GM12874 (cell line): ENCODE results near the gene PITPNM3.

ENCODE experiments used
- CTCF ChIP-seq: IDR thresholded peaks from 2 replicates; pipeline ENCODE4 v1.5.1; 2011; ENCODE audit warnings: low read depth, mild to moderate bottlenecking, control low read depth, low read length, moderate library complexity; ENCODE audit not compliant: insufficient read depth

Gene PITPNM3

GRCh38 chr17:6523809-6524355 is 32.5 kb downstream of the PITPNM3 start:
- TF ChIP-seq CTCF = no peak

- no peak for TF ChIP-seq CTCF
These were observed 33.0 kb downstream of the PITPNM3 start for GRCh38 chr17:6523330-6523729.

- no peak for TF ChIP-seq CTCF
These were observed 34.8 kb downstream of the PITPNM3 start for GRCh38 chr17:6521586-6521985.

- TF ChIP-seq CTCF = no peak
These were observed 39.3 kb downstream of the PITPNM3 start for GRCh38 chr17:6517062-6517461.

- no peak for TF ChIP-seq CTCF
These were observed 42.0 kb downstream of the PITPNM3 start for GRCh38 chr17:6514371-6514770.

- TF ChIP-seq CTCF = no peak
These were observed 43.8 kb downstream of the PITPNM3 start for GRCh38 chr17:6512552-6512951.

GRCh38 chr17:6510321-6510977 is 45.9 kb downstream of the PITPNM3 start:
- TF ChIP-seq CTCF = no peak
